Central memory CD4-positive, alpha-beta T cell (primary cell): Measurements from ENCODE around the gene ACAP1.

Experiments
- DNase-seq: peaks from one replicate; pipeline ENCODE4 v3.0.0; 2022
- total RNA-seq, 3 experiments: gene quantifications; one replicate each; lab custom pipeline; 2026; lab: John Stamatoyannopoulos, UW

The ACAP1 gene
- total RNA-seq: 66.8 to 607 (median 296) reads per million in 3 experiments

GRCh38 chr17:7336240-7337175 lies at the start of gene ACAP1:
Gene ACAP1, plus strand, starts transcription at chr17:7336529. Its CDS starts 206 bp downstream, at chr17:7336735.
- DNase-seq: peak; percentile 78

DNA sequence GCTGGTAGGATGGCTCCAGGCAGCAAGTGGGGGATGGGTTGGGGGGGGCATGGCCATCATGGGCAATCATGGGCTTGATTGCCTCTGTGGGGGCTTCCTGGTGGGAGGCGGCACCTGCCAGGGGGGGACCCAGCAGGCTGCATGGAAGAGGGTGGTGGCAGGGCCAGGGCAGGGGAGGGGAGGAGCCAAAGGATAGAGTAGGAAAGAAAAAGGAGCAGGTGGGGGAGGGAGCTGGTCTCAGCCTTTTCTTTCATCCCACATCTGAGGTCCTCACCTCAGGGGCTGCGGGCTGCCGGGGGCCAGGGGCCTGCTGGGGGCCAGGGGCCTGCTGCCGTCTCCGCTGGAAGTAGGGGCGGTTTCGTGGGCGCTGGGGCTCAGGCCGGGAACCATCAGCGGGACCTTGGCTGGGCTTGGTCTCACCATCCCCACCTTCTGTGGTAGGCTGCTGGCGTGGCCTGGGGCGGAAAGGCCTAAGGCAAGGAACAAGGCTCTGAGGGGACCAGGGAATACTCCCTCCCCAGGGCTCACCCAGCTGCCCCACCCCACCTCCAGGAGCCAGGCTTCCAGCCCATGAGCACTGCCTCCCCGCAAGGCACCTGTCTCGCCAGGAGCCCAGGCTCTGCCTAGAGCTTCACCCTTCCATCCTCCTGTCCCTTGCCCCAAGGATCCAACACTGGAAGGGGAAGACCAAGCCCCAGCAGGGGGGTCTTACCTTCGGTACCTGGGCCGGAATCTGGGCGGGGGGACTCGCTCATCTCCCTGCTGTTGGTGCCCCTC lies 46.9 kb upstream of the ACAP1 start:
- no peak for DNase-seq

- no peak for DNase-seq
Measured at GRCh38 chr17:7290166-7290565, 46.2 kb upstream of the ACAP1 start.

DNA sequence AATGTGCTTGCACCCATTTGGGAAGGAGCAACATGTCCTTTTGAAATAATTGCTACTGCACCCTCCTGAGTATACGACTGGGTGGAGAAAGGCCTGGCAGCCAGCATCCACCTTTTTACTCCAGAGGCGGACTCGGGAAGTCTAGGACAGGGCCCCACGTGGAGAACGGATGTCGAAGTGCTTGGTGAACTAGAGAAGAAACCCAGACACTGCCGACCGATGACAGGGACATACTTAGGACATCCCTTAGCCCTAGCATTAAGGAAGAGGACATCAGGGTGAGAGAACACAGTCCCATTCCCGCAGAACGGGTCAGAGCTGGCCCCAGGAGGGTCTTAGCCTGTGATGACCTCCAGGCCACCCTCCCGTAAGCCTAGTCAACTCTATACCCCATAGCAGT lies 45.6 kb upstream of the ACAP1 start:
- DNase-seq: no peak

DNA sequence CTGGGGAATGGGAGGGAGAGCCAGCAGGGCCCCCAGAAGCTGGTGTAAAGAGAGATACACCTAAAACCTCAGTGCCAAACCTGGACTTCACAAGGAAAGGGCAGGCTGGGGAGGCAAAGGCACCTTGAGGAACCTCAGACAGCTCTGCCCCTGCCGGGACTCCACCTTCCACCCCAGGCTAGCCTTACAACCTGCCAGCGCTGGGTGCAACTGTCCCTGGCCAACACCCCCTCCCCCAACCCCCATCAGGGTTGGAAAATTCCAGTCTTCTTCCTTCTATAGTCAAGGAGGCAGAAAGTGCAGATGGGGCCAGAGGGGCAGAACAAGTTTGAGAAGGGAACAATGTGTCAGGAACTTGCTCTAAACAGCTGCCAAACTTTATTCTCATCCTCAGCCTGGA lies 44.1 kb upstream of the ACAP1 start:
- no peak for DNase-seq

- no peak for DNase-seq
Measured at GRCh38 chr17:7292729-7293128, 43.6 kb upstream of the ACAP1 start.

DNA sequence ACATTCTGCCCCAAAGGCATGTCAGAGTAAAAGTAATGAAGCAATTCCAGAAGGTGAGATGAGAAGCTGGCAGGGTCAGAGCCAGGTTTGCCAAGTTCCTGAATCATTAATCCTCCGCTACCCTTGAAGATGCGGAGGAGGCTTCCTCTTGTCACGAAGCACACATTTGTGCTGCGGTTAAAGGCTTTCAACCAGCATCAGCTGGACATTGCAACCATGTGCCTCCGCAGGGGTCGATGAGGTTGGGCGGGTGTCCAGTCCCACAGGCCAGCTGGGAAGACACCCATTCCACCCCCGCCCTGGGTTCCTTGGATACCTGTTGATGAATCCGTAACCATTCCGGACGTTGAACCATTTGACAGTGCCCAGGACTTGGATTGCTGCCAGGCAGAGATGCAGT lies 43.2 kb upstream of the ACAP1 start:
- no peak for DNase-seq

DNA sequence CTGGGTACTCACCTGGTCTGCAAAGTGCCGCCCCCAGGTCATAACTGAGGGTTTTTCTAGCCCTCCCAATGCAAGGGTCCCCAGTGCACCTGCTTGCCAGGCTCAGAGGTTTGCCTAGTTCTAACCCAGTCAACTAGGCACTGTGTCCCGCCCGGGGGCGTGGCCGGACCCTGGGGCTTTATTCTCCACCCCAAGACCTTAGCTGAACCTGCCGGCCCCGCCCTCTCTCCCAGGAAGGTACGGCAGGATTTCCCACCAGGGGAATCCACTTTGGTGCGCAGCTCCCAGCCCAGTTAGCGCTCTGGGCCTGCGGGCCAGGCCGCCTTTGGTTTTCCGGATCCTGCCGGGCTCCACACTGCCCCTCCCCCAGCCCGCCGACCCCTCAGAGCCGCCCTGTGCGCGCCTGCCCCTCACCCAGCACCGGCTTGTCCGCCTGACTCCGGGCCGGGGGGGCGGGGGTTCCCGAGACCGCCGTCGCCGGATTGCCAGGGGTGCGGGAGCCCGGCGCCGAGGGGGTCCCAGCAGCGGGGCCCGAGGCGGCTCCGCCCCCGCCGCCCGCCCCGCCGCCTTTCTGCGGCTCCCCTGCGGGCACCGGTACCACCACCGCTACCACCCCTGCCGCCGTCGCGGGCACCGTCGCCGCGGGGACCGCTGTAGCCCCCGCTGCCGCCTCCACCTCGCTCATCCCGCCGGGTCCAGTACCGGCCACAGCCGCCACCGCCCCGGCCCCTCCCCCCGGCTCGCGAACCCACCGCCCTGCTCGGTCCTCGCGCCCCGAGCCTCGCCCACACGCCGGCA lies 42.3 kb upstream of the ACAP1 start:
- DNase-seq: no peak

DNA sequence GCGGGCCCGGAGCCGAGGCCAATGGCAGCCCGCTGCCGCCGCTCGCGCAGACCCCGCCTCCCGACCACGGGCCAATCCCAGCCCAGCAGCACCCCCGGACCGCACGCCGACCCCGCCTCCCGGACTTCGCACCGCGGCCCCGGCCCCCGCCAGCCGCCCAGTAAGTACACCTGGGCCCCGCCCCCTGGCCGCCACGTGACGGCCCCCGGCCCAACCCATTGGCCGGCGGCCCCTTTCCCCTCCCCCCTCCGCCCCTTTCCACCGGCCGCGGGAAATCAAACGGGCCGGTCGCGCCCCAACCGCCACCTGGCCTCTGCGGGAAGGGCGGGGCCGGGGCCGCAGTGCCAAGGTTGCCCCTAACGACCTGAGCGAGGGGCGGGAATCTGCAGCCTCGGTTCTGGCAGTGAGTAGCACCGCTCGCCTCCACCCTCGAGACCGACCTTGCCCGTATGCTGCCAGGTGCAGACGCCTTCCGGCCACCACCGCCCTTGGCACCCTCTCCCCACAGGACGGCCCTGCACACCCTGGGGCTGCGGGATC lies 41.6 kb upstream of the ACAP1 start, which contains the start of gene YBX2:
YBX2 (minus strand) TSS at position 26 of the 540 bp plus-strand sequence. CDS start 139 bp downstream, outside the sequence.
- peak; percentile 57 for DNase-seq

DNA sequence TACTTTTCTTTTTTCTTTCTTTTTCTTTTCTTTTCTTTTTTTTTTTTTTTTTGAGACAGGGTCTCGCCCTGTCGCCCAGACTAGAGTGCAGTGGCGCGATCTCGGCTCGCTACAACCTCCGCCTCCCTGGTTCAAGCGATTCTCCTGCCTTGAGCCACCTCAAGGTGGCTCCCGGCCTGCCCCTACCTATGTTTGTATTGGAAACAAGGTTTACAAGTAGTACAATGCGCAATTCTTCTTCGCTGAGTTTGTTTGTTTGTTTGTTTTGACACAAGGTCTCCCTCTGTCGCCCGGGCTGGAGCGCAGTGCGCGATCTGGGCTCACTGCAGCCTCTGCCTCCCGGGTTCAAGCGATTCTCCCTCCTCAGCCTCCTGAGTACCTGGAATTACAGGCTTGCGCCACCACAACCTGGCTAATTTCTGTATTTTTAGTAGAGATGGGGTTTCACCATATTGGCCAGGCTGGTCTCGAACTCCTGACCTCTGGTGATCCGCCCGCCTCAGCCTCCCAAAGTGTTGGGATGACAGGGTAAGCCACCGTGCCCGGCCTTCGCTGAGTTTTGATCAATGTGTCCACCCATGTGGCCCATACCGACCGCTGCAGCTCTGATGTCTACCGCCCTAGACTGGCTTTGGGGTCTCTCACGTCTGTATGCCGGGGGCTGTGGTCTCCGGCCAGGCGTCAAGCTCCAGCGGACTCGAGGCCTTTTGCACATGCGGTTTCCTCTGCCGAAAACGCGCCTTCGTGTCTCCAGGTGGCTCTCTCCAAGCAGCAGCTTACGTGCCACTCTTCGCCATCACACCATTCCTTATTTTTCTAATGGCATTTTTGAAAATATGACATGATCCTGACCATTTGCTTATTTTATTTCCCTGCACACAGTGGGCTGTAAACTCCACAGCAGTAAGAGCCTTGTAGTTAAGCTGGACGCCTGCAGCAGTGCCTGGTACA lies 40.8 kb upstream of the ACAP1 start:
- DNase-seq: no peak

GRCh38 chr17:7296189-7296861 lies 40.0 kb upstream of the ACAP1 start:
- DNase-seq: peak; percentile 38

- no peak for DNase-seq
Measured at GRCh38 chr17:7304179-7304578, 32.1 kb upstream of the ACAP1 start.

DNA sequence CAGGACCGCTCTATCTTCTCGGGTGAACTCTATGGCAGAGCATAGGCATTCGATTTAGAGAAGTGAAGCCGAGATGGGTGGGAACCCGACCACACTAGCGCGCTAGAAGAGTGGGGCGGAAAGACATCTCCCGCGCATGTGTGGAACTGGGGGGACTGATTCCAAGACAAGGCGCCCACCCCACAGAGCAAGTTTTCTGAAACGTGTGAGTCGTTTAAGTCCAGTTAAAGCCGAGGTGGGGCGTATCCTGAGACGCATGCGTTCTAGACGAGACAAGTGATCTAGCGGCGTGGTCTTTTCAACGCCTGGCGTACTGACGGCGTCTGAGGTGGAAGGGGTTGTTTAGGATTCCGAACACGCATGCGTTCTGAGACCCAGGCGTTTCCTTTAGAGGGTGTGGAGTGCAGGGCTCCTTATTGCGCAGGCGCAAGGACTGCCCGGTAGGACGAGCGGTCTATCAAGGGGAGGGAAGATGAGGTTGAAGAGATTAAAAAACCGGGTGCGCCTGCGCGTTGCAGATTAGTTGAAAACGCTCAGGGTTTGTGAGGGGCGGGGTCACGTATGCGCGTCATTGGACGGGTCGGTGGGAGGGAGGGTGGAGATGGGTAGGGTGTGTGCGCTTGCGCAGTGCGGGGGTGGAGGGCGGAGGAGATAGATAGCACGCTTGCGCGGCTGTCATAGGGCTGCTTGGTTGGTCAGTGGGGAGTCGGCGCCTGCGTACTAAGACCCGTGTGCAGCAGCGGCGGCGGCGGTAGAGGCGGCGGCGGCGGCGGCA lies 29.2 kb upstream of the ACAP1 start, which contains the start of gene EIF5A:
EIF5A (plus strand) TSS at position 718 of the 775 bp plus-strand sequence. CDS start 2,008 bp downstream, outside the sequence.
- DNase-seq: peak; percentile 100

GRCh38 chr17:7307686-7308624 lies 28.4 kb upstream of the ACAP1 start:
- DNase-seq: no peak

DNA sequence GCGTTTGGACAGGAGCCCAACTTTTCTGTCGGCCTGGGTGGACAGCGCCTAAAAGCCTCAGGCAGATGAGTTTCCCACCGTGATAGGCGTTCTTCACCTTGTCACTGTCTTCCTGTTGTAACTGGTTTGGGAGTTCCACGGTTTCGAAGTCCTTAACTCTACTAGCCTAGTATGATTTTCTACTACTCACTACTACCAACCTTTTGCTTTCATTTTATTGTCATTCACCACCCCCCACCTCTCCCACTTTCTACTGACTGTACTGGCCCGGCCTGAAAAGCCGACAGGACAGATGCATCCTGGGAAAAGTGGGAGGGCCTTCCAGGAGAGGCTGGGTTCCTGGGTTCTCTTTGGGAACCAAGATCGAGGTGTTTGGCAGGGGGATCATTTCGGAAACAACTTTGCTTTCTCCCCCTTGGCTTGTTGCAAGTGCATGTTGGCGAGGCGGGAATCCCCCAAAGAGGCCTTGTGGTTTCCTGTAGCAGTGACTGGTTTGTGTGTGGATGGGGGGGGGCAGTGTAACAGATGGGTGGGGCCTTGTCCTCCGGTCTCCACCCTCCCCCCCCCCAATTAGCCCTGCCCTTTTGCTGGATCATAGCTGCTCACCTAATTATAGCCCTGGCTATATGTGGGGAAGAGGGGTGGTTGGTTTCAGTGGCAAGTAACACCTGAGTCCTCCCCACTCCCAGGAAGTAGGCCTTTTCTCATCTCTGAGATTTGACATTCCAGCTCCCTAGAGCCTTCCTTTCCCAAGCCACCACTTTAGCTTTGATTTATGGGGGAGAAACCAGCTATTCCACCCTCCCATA lies 27.5 kb upstream of the ACAP1 start:
- DNase-seq: peak; percentile 91

DNA sequence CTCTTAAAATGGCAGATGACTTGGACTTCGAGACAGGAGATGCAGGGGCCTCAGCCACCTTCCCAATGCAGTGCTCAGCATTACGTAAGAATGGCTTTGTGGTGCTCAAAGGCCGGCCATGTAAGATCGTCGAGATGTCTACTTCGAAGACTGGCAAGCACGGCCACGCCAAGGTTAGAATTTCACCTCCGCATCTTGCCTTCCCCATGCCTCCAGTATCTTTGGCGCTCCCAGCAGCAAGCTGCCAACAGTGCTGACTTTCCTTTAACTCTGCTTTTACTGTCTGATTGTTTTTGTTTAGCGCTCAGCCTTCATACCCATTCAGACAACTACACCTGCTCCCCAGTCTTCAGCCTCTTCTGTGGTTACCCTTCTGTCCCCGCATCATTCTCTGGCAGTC lies 26.7 kb upstream of the ACAP1 start:
- DNase-seq: no peak

DNA sequence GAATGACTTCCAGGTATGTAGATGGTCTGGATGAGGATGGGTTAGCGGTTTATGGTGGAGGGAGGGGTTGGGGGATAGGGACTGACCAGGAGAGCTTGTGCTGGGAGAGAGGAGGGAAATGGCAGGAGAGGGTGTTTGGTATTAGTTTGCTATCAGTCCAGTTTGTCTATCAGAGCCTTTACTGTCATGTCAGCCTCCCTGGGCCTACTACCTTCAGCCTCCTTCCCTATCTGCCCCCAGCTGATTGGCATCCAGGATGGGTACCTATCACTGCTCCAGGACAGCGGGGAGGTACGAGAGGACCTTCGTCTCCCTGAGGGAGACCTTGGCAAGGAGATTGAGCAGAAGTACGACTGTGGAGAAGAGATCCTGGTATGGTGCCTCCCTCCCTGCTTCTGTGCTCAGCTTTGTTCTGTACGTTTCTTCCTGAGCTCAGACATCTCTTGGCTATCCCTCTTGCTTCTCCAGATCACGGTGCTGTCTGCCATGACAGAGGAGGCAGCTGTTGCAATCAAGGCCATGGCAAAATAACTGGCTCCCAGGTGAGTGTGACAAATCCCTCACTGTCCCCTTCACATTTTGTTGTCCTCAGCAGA lies 25.1 kb upstream of the ACAP1 start:
- DNase-seq: no peak
